Activated T-cell treated with anti-CD3 and anti-CD28 coated beads, Interleukin-2, amount 50 U/mL, for 1 hour (primary cell): ENCODE data around the gene TTC9.
A peak's percentile ranks its signal among the peaks of the same experiment; 100 is the strongest.

ENCODE experiments used
- DNase-seq: peaks from one replicate; pipeline ENCODE4 v3.0.0-alpha.2; 2020

Gene TTC9

GRCh38 chr14:70646705-70647104 lies 5.0 kb downstream of the TTC9 start:
- no peak for DNase-seq

GRCh38 chr14:70648346-70648745 lies 6.6 kb downstream of the TTC9 start:
- DNase-seq = no peak

- DNase-seq = no peak
Measured at GRCh38 chr14:70649803-70650202, 8.1 kb downstream of the TTC9 start.

GRCh38 chr14:70651522-70651921 lies 9.8 kb downstream of the TTC9 start:
- DNase-seq = no peak

GRCh38 chr14:70652871-70653270 lies 11.2 kb downstream of the TTC9 start:
- DNase-seq = no peak

- no peak for DNase-seq
Measured at GRCh38 chr14:70653662-70654061, 11.9 kb downstream of the TTC9 start.

- peak; percentile 32 for DNase-seq
Measured at GRCh38 chr14:70654632-70655031, 12.9 kb downstream of the TTC9 start.

GRCh38 chr14:70655110-70655826 lies 13.6 kb downstream of the TTC9 start:
- peak; percentile 62 for DNase-seq

- DNase-seq = no peak
Measured at GRCh38 chr14:70658899-70659298, 17.2 kb downstream of the TTC9 start.

- peak; percentile 58 for DNase-seq
Measured at GRCh38 chr14:70660967-70661893, 19.5 kb downstream of the TTC9 start.

GRCh38 chr14:70662080-70662479 lies 20.4 kb downstream of the TTC9 start:
- DNase-seq = no peak

- DNase-seq = no peak
Measured at GRCh38 chr14:70662816-70663215, 21.1 kb downstream of the TTC9 start.

GRCh38 chr14:70663707-70664179 lies 22.0 kb downstream of the TTC9 start:
- no peak for DNase-seq

- no peak for DNase-seq
Measured at GRCh38 chr14:70664698-70665447, 23.2 kb downstream of the TTC9 start.

- no peak for DNase-seq
Measured at GRCh38 chr14:70665448-70666360, 24.0 kb downstream of the TTC9 start.

- DNase-seq = no peak
Measured at GRCh38 chr14:70666361-70666686, 24.6 kb downstream of the TTC9 start.

GRCh38 chr14:70670992-70671651 lies 29.4 kb downstream of the TTC9 start:
- no peak for DNase-seq

- DNase-seq = no peak
Measured at GRCh38 chr14:70671652-70672644, 30.2 kb downstream of the TTC9 start.

- DNase-seq = no peak
Measured at GRCh38 chr14:70677341-70677740, 35.6 kb downstream of the TTC9 start.

GRCh38 chr14:70680748-70681147 lies 39.0 kb downstream of the TTC9 start:
- DNase-seq = no peak
